A549 (cell line): ENCODE data around the gene CD68. TPM values are rescaled to one million over a fixed set of nuclear protein-coding genes. Genes with fewer than 3 reads are reported as not detected.
A peak's percentile ranks its signal among the peaks of the same experiment; 100 is the strongest.

Source experiments
- ATAC-seq, 2 experiments: fragments of 200-7000 bp in 1 of 2; fragments of >200 bp in 1 of 2; cut with Nextera tagmentation in 1 of 2; cut with Tn5 transposase in 1 of 2; 3 replicates each; pipeline versions ENCODE4 v1.8.0 to v1.9.1; 2018 to 2020; ENCODE audit warnings: mild to moderate bottlenecking in 1 of 2, moderate library complexity in 1 of 2
- CTCF ChIA-PET: fragments of 300-600 bp; sonication (Branson Sonifier 250); formaldehyde crosslinking; extraction: SDS; loops from one replicate; lab custom pipeline; 2021; ENCODE audit warnings: antibody characterized with exemption, inconsistent platforms; lab: Yijun Ruan, JAX
- POLR2A ChIA-PET: fragments of 350-600 bp; formaldehyde crosslinking; extraction: SDS; loops from one replicate; lab custom pipeline; 2021; ENCODE audit warnings: antibody characterized with exemption, inconsistent platforms; lab: Yijun Ruan, JAX
- DNase-seq, 2 experiments: peaks; one replicate each; pipeline versions ENCODE4 v3.0.0 to v3.0.0-alpha.2; 2011 to 2016; ENCODE audit warnings: low read depth in 1 of 2, low spot score in 1 of 2
- FAIRE-seq: peaks from 2 replicates; lab custom pipeline; 2011; peaks lifted over from hg19 to GRCh38; lab: Jason Lieb, UNC
- H3K27ac ChIP-seq, 2 experiments: fragments of >200 bp; sonication (Bioruptor Twin); formaldehyde crosslinking; 3 replicates each; pipeline ENCODE4 v1.5.1; 2016 to 2017
- H3K4me1 ChIP-seq: fragments of >200 bp; sonication (Bioruptor Twin); formaldehyde crosslinking; 3 replicates; pipeline ENCODE4 v1.6.1; 2016
- H3K4me2 ChIP-seq: fragments of >200 bp; sonication (Bioruptor Twin); formaldehyde crosslinking; 3 replicates; pipeline ENCODE4 v1.6.1; 2016
- H3K4me3 ChIP-seq: fragments of >200 bp; sonication (Bioruptor Twin); formaldehyde crosslinking; 3 replicates; pipeline ENCODE4 v1.5.1; 2016
- H3K9me3 ChIP-seq: fragments of >200 bp; sonication (Bioruptor Twin); formaldehyde crosslinking; 3 replicates; pipeline ENCODE4 v1.6.1; 2016
- BCL3 ChIP-seq: fragments of >200 bp; sonication (Bioruptor Twin); formaldehyde crosslinking; IDR thresholded peaks from 3 replicates; pipeline ENCODE4 v1.6.1; 2016
- CEBPB ChIP-seq, 2 experiments: fragments of >200 bp in 1 of 2; sonication (Bioruptor Twin) in 1 of 2; formaldehyde crosslinking in 1 of 2; IDR thresholded peaks; 2 replicates each; pipeline ENCODE4 v1.6.1; 2012 to 2016
- CTCF ChIP-seq: fragments of >200 bp; sonication (Bioruptor Twin); formaldehyde crosslinking; IDR thresholded peaks from 3 replicates; pipeline ENCODE4 v1.5.1; 2016
- EHF ChIP-seq: fragments of 250-450 bp; sonication (Bioruptor Pico); IDR thresholded peaks from 2 replicates; pipeline ENCODE4 v1.5.0; 2020; ENCODE audit warnings: mild to moderate bottlenecking
- FOXS1 ChIP-seq: fragments of 250-450 bp; sonication (Bioruptor Pico); IDR thresholded peaks from 2 replicates; pipeline ENCODE4 v1.5.0; 2020; ENCODE audit warnings: mild to moderate bottlenecking, moderate library complexity
- HEYL ChIP-seq: fragments of 250-450 bp; sonication (Bioruptor Pico); IDR thresholded peaks from 2 replicates; pipeline ENCODE4 v1.8.0; 2021; ENCODE audit warnings: mild to moderate bottlenecking, moderate library complexity
- HOXB5 ChIP-seq: fragments of 250-450 bp; sonication (Bioruptor Pico); IDR thresholded peaks from 2 replicates; pipeline ENCODE4 v1.5.0; 2020; ENCODE audit warnings: mild to moderate bottlenecking, moderate library complexity
- JUN ChIP-seq, 2 experiments: fragments of >200 bp; sonication (Bioruptor Twin); formaldehyde crosslinking; IDR thresholded peaks; 2 replicates in 1 of 2; 3 replicates in 1 of 2; pipeline ENCODE4 v1.6.1; 2016 to 2017
- KDM1A ChIP-seq: fragments of 200-600 bp; sonication (generic); IDR thresholded peaks from 2 replicates; pipeline ENCODE4 v1.6.1; 2016; ENCODE audit warnings: low read depth, mild to moderate bottlenecking
- KDM5A ChIP-seq: fragments of 200-600 bp; sonication (generic); IDR thresholded peaks from 2 replicates; pipeline ENCODE4 v1.6.1; 2016; ENCODE audit warnings: antibody characterized with exemption, mild to moderate bottlenecking
- MAX ChIP-seq: IDR thresholded peaks from 2 replicates; pipeline ENCODE4 v1.6.1; 2012
- MAZ ChIP-seq: fragments of 150-350 bp; IDR thresholded peaks from 2 replicates; pipeline ENCODE4 v1.6.1; 2014; ENCODE audit warnings: antibody characterized with exemption, low read depth, low read length, borderline replicate concordance
- MYC ChIP-seq: IDR thresholded peaks from 2 replicates; pipeline ENCODE4 v1.6.1; 2012; ENCODE audit warnings: mild to moderate bottlenecking, inconsistent platforms, low read length, improper control_type of control experiment, borderline replicate concordance
- PBX3 ChIP-seq: IDR thresholded peaks from 2 replicates; pipeline ENCODE4 v1.6.1; 2012
- PHF8 ChIP-seq: fragments of 200-600 bp; sonication (generic); IDR thresholded peaks from 2 replicates; pipeline ENCODE4 v1.6.1; 2016; ENCODE audit warnings: low read depth, mild to moderate bottlenecking, antibody characterized with exemption, moderate library complexity, borderline replicate concordance
- POLR2A ChIP-seq: IDR thresholded peaks from 2 replicates; pipeline ENCODE4 v1.6.1; 2012; ENCODE audit warnings: mild to moderate bottlenecking, low read length
- RAD21 ChIP-seq, 2 experiments: fragments of >200 bp in 1 of 2; sonication (Bioruptor Twin) in 1 of 2; formaldehyde crosslinking in 1 of 2; IDR thresholded peaks in 1 of 2; conservative IDR thresholded peaks in 1 of 2; 2 replicates in 1 of 2; 3 replicates in 1 of 2; pipeline ENCODE4 v1.6.1; 2012 to 2018; ENCODE audit warnings: inconsistent platforms in 1 of 2
- RFX5 ChIP-seq: fragments of 450-650 bp; IDR thresholded peaks from 2 replicates; pipeline ENCODE4 v1.7.1; 2014; ENCODE audit warnings: antibody characterized with exemption, mild to moderate bottlenecking, moderate library complexity
- RNF2 ChIP-seq: fragments of 200-600 bp; sonication (generic); IDR thresholded peaks from 2 replicates; pipeline ENCODE4 v1.6.1; 2016; ENCODE audit warnings: low read depth, mild to moderate bottlenecking, antibody characterized with exemption, moderate library complexity, borderline replicate concordance
- TP53 ChIP-seq: fragments of 250-450 bp; sonication (Bioruptor Pico); IDR thresholded peaks from 2 replicates; pipeline ENCODE4 v1.5.0; 2021; ENCODE audit warnings: mild to moderate bottlenecking, moderate library complexity
- ZC3H11A ChIP-seq: fragments of 450-650 bp; IDR thresholded peaks from 2 replicates; pipeline ENCODE4 v1.6.1; 2014; ENCODE audit warnings: antibody characterized with exemption, mild to moderate bottlenecking
- ZSCAN20 ChIP-seq: fragments of 250-450 bp; sonication (Bioruptor Pico); IDR thresholded peaks from 2 replicates; pipeline ENCODE4 v1.8.0; 2022; ENCODE audit warnings: mild to moderate bottlenecking, moderate library complexity
- WGBS: methylation state at CpG from one replicate; pipeline ENCODE4 v1.1.6; 2017; ENCODE audit errors: missing lambda C conversion rate; 5-methylcytosine and 5-hydroxymethylcytosine counted together
- polyA plus RNA-seq, 4 experiments: library from polyadenylated mRNA; depleted of rRNA in 3 of 4; stranded (reverse); fragments of >200 nt; fragmentation: RNase III in 1 of 4; extraction: RNeasy Plus Mini Kit Qiagen cat#74134 plus additional on column Dnase treatment in 1 of 4; gene quantifications; 2 replicates in 3 of 4; 3 replicates in 1 of 4; pipeline ENCODE4 v1.2.3, GENCODE V29; 2011 to 2017

Gene CD68
- polyA plus RNA-seq, 2 of the 4 experiments (the other 2 are of a cell fraction) = 9.8 to 17.7 TPM

- TF ChIP-seq MYC = peak; percentile 33; the same call in 1 of the 2 replicates
- TF ChIP-seq CTCF = no peak; the same call in 2 of the 3 replicates
- TF ChIP-seq KDM1A = no peak
- peak in 1 of 2 experiments; percentile 57; a peak in 2 of 4 replicates for TF ChIP-seq CEBPB (IDR thresholded peaks at IDR 0.05)
- no peak for TF ChIP-seq ZSCAN20
- no peak for TF ChIP-seq HEYL (CRISPR knock-in tag)
- no peak for TF ChIP-seq RNF2
- TF ChIP-seq EHF (CRISPR knock-in tag) = no peak
- TF ChIP-seq KDM5A = no peak
These were observed 34.5 kb downstream of the CD68 start (continued) for GRCh38 chr17:7613769-7614424.

GRCh38 chr17:7614425-7615264 is 35.2 kb downstream of the CD68 start, which contains the start of gene FXR2:
Gene FXR2, minus strand, starts transcription at chr17:7614897. Its CDS starts 365 bp downstream, at chr17:7614532.
- Histone ChIP-seq H3K4me2 (peak within 1 kb of the TSS; percentile 91), H3K4me3 (peak within 1 kb of the TSS; percentile 84), H3K9me3 (no peaks in the 10 kb centered on the region), H3K4me1 (peaks cover 29% of the 10 kb centered on the region), H3K27ac (peak within 1 kb of the TSS; percentile 92 to 95)
- peak; percentile 92 for FAIRE-seq
- CTCF ChIA-PET = interaction anchor here (0.5 to 14.2 kb wide), 31 partner anchors 10 to 329 kb away, joined by 3 to 130 read pairs (median 5); partner anchors contain the start of genes ATP1B2, CD68, DNAH2 and SAT2
- POLR2A ChIA-PET = interaction anchor here (0.6 to 6.1 kb wide), 12 partner anchors 11 to 230 kb away, joined by 3 to 58 read pairs (median 4); partner anchors contain the start of genes ATP1B2, CD68, MPDU1 and POLR2A
- DNase-seq = peak; percentile 99 to 100
- TF ChIP-seq JUN (IDR thresholded peaks at IDR 0.05) (peak in 1 of 2 experiments; percentile 85; a peak in 3 of 5 replicates), HOXB5 (CRISPR knock-in tag) (0 out of 2 replicates have a peak, but pooled peaks have one; percentile 16), FOXS1 (CRISPR knock-in tag) (no peak), PHF8 (peak; percentile 47), MAX (peak; percentile 69; the same call in 1 of the 2 replicates), TP53 (CRISPR knock-in tag) (no peak), ZSCAN20 (no peak), MAZ (0 out of 2 replicates have a peak, but pooled peaks have one; percentile 28), BCL3 (0 out of 3 replicates have a peak, but pooled peaks have one; percentile 51), RAD21 (conservative IDR thresholded peaks at IDR 0.05 in 1 of 2, IDR thresholded peaks at IDR 0.05 in 1 of 2) (0 out of 5 replicates have a peak, but pooled peaks have one; percentile 10 to 29), POLR2A (peak; percentile 77), RFX5 (peak; percentile 82), PBX3 (0 out of 2 replicates have a peak, but pooled peaks have one; percentile 16), ZC3H11A (no peak), CTCF (peak; percentile 58)
- ATAC-seq = peak; percentile 91 to 96
- WGBS = under 1% methylated on average over 44 of the region's 93 CpGs
